ENCODE data around the gene PEAK1.
"Not testable (repeated sequence)": the region's sequence is repeated elsewhere in the genome, so short reads cannot be mapped to it uniquely, and the experiment has no call there.

The PEAK1 gene

DNA sequence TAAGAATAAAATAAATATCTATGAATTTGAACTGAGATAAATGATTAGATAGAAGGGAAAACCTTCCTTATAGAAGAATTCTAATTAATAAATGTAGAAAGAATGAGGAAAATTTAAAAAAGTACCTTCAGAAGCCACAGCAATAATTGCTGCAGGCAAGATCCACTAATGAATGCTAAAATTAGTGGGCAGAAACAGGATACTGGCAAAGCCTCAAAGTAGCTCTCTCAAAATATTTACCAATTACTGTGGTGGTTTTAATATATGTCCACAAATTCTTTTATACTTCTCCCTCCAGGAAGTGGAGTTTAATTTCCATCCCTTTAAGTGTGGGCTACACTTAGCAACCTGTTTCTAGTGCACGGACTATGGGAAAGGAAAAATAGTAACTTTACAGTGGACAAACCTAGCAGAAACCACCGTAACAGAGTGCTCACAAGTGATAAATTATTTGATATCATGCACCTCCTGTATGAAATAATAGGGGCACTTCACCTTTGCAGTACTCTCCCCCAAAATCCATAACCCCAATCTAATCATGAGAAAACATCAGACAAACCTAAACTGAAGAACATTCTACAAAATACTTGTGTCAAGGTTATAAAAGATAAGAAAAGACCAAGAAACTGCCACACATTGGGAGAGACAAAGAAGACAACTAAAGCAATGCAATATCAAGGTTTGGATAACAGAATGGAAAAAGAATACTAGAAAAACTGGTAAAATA, 6.8 kb downstream of the PEAK1 start:
- H3K9me3 ChIP-seq: no peaks in the 10 kb centered on the region
- intact Hi-C loops (cut with DNase I; ENCODE audit: low total_unique reads): no loop called here
- TF ChIP-seq, protein P1, sequence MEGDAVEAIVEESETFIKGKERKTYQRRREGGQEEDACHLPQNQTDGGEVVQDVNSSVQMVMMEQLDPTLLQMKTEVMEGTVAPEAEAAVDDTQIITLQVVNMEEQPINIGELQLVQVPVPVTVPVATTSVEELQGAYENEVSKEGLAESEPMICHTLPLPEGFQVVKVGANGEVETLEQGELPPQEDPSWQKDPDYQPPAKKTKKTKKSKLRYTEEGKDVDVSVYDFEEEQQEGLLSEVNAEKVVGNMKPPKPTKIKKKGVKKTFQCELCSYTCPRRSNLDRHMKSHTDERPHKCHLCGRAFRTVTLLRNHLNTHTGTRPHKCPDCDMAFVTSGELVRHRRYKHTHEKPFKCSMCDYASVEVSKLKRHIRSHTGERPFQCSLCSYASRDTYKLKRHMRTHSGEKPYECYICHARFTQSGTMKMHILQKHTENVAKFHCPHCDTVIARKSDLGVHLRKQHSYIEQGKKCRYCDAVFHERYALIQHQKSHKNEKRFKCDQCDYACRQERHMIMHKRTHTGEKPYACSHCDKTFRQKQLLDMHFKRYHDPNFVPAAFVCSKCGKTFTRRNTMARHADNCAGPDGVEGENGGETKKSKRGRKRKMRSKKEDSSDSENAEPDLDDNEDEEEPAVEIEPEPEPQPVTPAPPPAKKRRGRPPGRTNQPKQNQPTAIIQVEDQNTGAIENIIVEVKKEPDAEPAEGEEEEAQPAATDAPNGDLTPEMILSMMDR (IDR thresholded peaks at IDR 0.05): no peak
- H3K36me3 ChIP-seq: no peaks in the 10 kb centered on the region
- no peak overlapping the region for H3K4me3 ChIP-seq
- H3K27ac ChIP-seq: no peak overlapping the region
- peaks cover 0 to 34% (median 13%) of the 10 kb centered on the region in 4 donors for H3K4me1 ChIP-seq
- DNase-seq: no peak
- no peaks in the 10 kb centered on the region for H3K27me3 ChIP-seq

DNA sequence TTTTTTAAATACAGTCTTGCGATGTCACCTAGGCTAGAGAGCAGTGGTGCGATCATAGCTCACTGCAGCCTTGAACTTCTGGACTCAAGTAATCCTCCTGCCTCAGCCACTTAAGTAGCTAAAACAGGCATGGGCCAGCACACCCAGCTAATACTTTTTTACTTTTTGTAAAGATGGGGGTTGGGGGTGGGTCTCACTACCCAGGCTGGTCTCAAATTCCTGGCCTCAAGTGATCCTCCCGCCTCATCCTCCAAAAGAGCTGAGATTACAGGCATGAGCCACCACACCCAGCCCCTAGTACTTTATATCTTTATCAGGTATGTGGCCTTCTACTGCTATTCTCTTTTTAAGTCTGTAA, 8.3 kb downstream of the PEAK1 start:
- Histone ChIP-seq H3K9me3 (no peaks in the 10 kb centered on the region), H3K27ac (no peak overlapping the region), H3K36me3 (no peaks in the 10 kb centered on the region), H3K4me3 (no peak overlapping the region), H3K4me1 (peaks cover 0 to 19% (median 6%) of the 10 kb centered on the region in 4 donors), H3K27me3 (no peaks in the 10 kb centered on the region)
- TF ChIP-seq, protein P1 (IDR thresholded peaks at IDR 0.05): no peak
- DNase-seq: no peak
- intact Hi-C loops (cut with DNase I; ENCODE audit: low total_unique reads): no loop called here

DNA sequence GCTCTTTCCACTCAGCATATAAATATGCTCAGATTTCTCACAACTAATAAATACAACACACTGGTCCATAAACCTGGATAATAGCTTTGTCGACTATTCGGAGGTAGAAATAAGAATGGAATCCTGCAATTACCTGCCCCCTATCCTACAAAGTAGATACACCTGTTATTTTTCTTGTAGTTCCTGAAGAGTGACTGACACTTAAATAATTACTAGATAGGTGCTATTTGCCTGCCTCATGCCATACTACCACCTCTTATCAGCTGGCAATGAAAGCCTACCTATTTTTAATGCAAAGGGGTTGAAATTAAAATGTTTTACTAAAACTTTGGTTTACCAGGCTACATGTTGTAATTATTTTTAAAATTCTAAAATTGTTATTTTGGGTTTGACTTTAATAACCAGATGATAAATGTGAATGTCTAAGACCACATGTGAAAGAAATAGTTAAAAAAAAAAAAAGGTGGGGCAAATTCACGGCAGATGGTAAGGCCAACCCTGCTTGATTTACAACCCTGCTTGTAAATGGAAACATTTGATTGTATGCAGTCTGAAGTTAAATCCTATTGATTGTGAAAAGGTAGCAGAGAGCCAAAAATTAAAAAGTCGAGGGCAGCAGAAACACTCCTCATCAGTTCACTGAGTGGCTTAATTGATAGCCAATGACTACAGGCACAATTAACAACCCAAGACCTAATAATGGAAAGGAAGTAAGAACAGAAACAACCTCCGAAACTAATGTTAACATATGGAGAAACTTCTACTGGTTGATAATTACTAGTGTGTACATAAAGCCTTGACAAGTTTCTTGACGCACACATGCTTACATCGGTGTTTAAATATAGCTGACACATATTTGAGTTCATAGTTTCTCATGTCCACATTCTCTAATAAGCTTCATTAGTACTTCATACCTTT, 8.9 kb downstream of the PEAK1 start:
- Histone ChIP-seq H3K4me1 (peaks cover 0 to 13% (median 3%) of the 10 kb centered on the region in 4 donors), H3K4me3 (no peak overlapping the region), H3K27me3 (no peaks in the 10 kb centered on the region), H3K27ac (no peak overlapping the region), H3K9me3 (no peaks in the 10 kb centered on the region), H3K36me3 (no peaks in the 10 kb centered on the region)
- TF ChIP-seq, protein P1 (IDR thresholded peaks at IDR 0.05): no peak
- DNase-seq: no peak
- intact Hi-C loops (cut with DNase I; ENCODE audit: low total_unique reads): no loop called here

DNA sequence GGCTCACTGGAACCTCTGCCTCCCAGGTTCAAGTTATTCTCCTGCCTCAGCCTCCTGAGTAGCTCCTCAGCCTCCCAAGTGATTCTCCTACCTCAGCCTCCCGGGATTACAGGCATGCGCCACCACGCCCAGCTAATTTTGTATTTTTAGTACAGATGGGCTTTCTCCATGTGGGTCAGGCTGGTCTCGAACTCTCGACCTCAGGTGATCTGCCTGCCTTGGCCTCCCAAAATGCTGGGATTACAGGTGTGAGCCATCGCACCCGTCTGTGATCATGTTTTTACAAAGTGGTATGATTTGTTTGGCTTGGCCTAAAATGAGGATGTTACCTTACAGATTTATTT, 9.8 kb downstream of the PEAK1 start:
- H3K9me3 ChIP-seq; H3K4me3 ChIP-seq; DNase-seq; H3K36me3 ChIP-seq; intact Hi-C loops (cut with DNase I; ENCODE audit: low total_unique reads); H3K4me1 ChIP-seq; H3K27me3 ChIP-seq; H3K27ac ChIP-seq: not testable (repeated sequence)

DNA sequence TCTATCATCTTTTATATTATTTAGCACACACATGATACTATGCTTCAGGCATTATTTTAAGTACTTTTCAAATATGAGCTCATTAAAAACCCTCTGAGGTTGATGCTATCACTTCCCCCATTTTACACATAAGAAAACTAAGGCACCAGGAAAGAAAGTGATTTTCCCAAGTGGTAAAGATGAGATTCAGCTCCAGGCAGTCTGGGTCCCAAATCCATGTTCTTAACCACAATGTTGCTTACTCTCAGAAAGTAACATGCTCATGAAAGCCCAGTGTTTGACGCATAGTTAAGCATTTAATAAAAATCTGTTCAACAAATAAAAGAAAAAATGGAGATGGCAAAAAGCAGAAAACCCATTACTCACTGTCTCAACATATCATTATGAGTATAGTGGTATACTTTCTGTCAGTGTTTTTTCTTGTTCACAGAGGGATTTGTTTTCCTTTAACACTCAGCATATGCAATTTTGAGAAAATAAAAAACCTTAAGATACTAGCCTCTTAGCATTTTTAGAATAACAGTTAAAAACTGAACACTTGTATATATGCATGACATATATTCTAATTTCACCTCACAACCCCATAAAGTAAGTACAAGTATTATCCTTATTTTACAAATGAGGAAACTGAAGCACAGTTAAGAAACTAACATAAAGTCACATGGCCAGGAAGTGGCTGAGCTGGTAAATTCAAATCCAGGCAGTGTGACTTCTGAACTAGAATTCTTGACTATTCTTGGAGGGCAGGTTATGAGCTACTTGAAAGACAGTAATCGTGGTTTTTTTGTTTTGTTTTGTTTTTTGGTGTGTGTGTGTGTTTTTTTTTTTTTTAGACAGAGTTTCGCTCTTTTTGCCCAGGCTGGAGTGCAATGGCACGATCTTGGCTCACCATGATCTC, 10.4 kb downstream of the PEAK1 start:
- Histone ChIP-seq H3K36me3 (no peaks in the 10 kb centered on the region), H3K4me1 (peaks cover 0 to 8% (median 1%) of the 10 kb centered on the region in 4 donors), H3K9me3 (no peaks in the 10 kb centered on the region), H3K27ac (no peak overlapping the region), H3K4me3 (no peak overlapping the region), H3K27me3 (no peaks in the 10 kb centered on the region)
- intact Hi-C loops (cut with DNase I; ENCODE audit: low total_unique reads): no loop called here
- DNase-seq: no peak
- TF ChIP-seq, protein P1 (IDR thresholded peaks at IDR 0.05): no peak

Data from tibial artery (tissue), 4 donors.